Caco-2 (cell line): ENCODE measurements around the gene ZNF785. TPM values are rescaled to one million over a fixed set of nuclear protein-coding genes. Genes with fewer than 3 reads are reported as not detected.
A peak's percentile ranks its signal among the peaks of the same experiment; 100 is the strongest.

ENCODE experiments used
- BruUV-seq: library from RNA; stranded (reverse); fragments of 400-500 nt; replicated peaks from 2 replicates; lab custom pipeline; 2021; lab: Mats Ljungman, UMichigan
- CTCF ChIA-PET: fragments of 300-600 bp; sonication (Branson Sonifier 250); formaldehyde crosslinking; loops from one replicate; lab custom pipeline; 2022; ENCODE audit warnings: antibody characterized with exemption; lab: Charles Lee
- POLR2A ChIA-PET: fragments of 300-600 bp; sonication (Branson Sonifier 250); formaldehyde crosslinking; loops from one replicate; lab custom pipeline; 2022; ENCODE audit warnings: antibody characterized with exemption; lab: Charles Lee
- DNase-seq, 2 experiments: peaks; one replicate each; pipeline versions ENCODE4 v3.0.0 to v3.0.0-alpha.2; 2020 to 2022
- H3K27me3 ChIP-seq: replicated peaks from 2 replicates; pipeline ENCODE4 v1.6.0; 2011; ENCODE audit warnings: low read length; ENCODE audit not compliant: control insufficient read depth, insufficient read depth
- H3K36me3 ChIP-seq: 2 replicates; pipeline ENCODE4 v1.5.1; 2011; ENCODE audit warnings: low read length; ENCODE audit not compliant: control insufficient read depth, insufficient read depth
- H3K4me1 ChIP-seq: fragments of 250-450 bp; sonication (Bioruptor Pico); 2 replicates; pipeline ENCODE4 v1.5.1; 2020; ENCODE audit warnings: mild to moderate bottlenecking
- H3K4me3 ChIP-seq: 2 replicates; pipeline ENCODE4 v1.5.1; 2011; ENCODE audit warnings: low read depth, mild to moderate bottlenecking, control low read depth, low read length
- H3K9me3 ChIP-seq: fragments of 250-450 bp; sonication (Bioruptor Pico); 2 replicates; pipeline ENCODE4 v1.5.1; 2020; ENCODE audit warnings: mild to moderate bottlenecking, moderate library complexity
- H3K27ac Mint-ChIP-seq: one replicate; pipeline ENCODE4 v1.8.0; 2022; ENCODE audit warnings: mixed read lengths; ENCODE audit not compliant: unreplicated experiment
- H3K27me3 Mint-ChIP-seq: one replicate; pipeline ENCODE4 v1.8.0; 2022; ENCODE audit warnings: mixed read lengths; ENCODE audit not compliant: insufficient read depth, unreplicated experiment
- H3K36me3 Mint-ChIP-seq: one replicate; pipeline ENCODE4 v1.8.0; 2022; ENCODE audit warnings: mild to moderate bottlenecking, mixed read lengths; ENCODE audit not compliant: insufficient read depth, unreplicated experiment
- H3K4me1 Mint-ChIP-seq: one replicate; pipeline ENCODE4 v1.8.0; 2022; ENCODE audit warnings: low read depth, mixed read lengths; ENCODE audit not compliant: unreplicated experiment
- H3K4me3 Mint-ChIP-seq: one replicate; pipeline ENCODE4 v1.8.0; 2022; ENCODE audit warnings: mild to moderate bottlenecking, moderate library complexity, mixed read lengths; ENCODE audit not compliant: unreplicated experiment
- H3K9me3 Mint-ChIP-seq: one replicate; pipeline ENCODE4 v1.8.0; 2022; ENCODE audit warnings: mixed read lengths; ENCODE audit not compliant: unreplicated experiment
- intact Hi-C: fragments of 100-400 bp; cut with micrococcal nuclease; formaldehyde crosslinking; loops from one replicate; pipeline ENCODE4 v1.10.0; 2022; ENCODE audit not compliant: unreplicated experiment
- total RNA-seq: library from RNA; stranded (reverse); gene quantifications from 2 replicates; pipeline ENCODE4 v1.2.3, GENCODE V29; 2022
- TF ChIP-seq, protein P1 (sequence below), 2 experiments: fragments of 200-600 bp in 1 of 2; IDR thresholded peaks; 1 replicate in 1 of 2; 2 replicates in 1 of 2; pipeline versions ENCODE4 v1.5.1 to v1.8.0; 2011 to 2022; ENCODE audit warnings: antibody characterized with exemption in 1 of 2, control low read depth in 1 of 2, inconsistent platforms in 1 of 2, low read depth in 1 of 2, low read length in 1 of 2, mild to moderate bottlenecking in 1 of 2, moderate library complexity in 1 of 2; ENCODE audit not compliant: insufficient read depth in 1 of 2, severe bottlenecking in 1 of 2, unreplicated experiment in 1 of 2

ZNF785 gene
- total RNA-seq, 1 experiment from 2014 or later, result 13.5 TPM

DNA sequence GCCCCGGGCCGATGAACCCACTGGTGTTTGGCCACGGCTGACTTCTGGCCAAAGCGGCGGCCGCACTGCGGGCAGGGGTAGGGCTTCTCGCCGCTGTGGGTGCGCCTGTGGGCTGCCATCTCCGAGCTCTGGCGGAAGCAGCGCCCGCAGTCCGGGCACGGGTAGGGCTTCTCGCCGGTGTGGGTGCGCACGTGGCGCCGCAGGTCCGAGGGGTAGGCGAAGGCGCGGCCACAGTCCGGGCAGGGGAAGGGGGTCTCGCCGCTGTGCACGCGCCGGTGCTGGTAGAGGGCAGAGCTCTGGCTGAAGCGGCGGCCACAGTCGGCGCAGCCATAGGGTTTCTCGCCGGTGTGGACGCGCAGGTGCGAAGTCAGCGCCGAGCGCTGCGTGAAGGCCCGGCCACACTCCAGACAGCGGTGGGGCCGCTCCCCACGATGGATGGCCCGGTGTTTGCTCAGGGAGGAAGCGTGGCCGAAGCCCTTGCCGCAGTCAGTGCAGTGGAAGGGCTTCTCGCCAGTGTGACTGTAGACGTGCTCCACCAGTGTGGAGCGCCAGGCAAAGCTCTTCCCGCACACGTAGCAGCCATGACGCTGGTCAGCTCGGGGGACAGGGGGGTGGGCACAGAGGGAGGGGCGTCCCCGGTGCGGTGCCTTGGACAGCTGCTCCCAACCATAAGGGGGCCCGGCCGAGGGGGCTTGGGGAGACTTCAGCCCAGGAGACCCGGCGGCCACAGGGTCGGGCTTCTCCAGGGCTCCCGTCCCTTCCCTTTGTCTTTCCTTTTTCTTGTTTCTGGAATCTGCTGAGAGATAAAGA, 30.0 kb downstream of the ZNF785 start:
- Histone ChIP-seq H3K9me3 (no peaks in the 10 kb centered on the region), H3K4me1 (peaks cover 9% of the 10 kb centered on the region), H3K27me3 (no peaks in the 10 kb centered on the region), H3K36me3 (peaks cover 2% of the 10 kb centered on the region), H3K4me3 (no peak overlapping the region)
- POLR2A ChIA-PET, result no interaction called here
- Mint-ChIP-seq H3K27ac (no peak overlapping the region), H3K9me3 (no peaks in the 10 kb centered on the region), H3K4me3 (no peak overlapping the region), H3K27me3 (no peaks in the 10 kb centered on the region), H3K36me3 (peaks cover 18% of the 10 kb centered on the region), H3K4me1 (peaks cover 6% of the 10 kb centered on the region)
- TF ChIP-seq, protein P1, sequence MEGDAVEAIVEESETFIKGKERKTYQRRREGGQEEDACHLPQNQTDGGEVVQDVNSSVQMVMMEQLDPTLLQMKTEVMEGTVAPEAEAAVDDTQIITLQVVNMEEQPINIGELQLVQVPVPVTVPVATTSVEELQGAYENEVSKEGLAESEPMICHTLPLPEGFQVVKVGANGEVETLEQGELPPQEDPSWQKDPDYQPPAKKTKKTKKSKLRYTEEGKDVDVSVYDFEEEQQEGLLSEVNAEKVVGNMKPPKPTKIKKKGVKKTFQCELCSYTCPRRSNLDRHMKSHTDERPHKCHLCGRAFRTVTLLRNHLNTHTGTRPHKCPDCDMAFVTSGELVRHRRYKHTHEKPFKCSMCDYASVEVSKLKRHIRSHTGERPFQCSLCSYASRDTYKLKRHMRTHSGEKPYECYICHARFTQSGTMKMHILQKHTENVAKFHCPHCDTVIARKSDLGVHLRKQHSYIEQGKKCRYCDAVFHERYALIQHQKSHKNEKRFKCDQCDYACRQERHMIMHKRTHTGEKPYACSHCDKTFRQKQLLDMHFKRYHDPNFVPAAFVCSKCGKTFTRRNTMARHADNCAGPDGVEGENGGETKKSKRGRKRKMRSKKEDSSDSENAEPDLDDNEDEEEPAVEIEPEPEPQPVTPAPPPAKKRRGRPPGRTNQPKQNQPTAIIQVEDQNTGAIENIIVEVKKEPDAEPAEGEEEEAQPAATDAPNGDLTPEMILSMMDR (IDR thresholded peaks at IDR 0.05; ENCODE audit: insufficient read depth in 1 of 2, low read depth in 1 of 2, low read length in 1 of 2, severe bottlenecking in 1 of 2, unreplicated experiment in 1 of 2), result no peak
- CTCF ChIA-PET, result no interaction called here
- BruUV-seq, result no TSS peak
- intact Hi-C loops, result no loop called here
- no peak for DNase-seq

DNA sequence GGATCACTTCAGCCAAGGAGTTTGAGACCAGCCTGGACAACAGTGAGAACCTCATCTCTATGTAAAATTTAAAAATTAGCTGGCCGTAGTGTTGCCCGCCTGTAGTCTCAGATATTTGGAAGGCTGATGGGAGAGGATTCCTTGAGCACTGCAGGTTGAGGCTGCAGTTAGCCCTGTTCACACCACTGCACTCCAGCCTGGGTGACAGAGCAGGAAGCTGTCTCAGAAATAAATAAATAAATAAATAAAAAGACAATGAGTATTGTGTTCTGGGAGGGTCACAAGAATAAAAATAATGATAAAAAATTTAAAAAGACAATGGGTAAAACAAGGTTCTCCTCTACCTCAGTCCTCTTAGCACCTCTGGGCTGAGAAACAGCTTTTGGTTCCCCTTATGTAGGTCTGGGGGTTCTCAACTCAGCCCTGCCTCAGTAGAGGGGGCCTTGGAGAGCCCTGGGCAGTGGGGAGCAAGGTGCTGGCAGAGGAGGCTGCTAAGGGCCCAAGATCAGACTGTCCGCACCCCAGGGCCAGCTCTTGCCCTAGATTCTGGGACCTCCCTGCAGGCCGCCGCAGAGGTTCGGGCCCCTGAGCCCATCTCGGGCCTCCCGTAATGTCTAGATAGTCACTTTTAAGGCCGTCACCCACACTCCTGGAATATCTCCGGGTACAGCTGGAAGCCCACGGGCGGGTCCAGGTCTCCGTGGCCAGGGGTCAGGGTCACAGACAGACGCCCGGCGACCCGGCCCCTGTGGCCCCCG, 30.8 kb downstream of the ZNF785 start:
- TF ChIP-seq, protein P1 (IDR thresholded peaks at IDR 0.05; ENCODE audit: insufficient read depth in 1 of 2, low read depth in 1 of 2, low read length in 1 of 2, severe bottlenecking in 1 of 2, unreplicated experiment in 1 of 2), result no peak
- ChIA-PET POLR2A (no interaction called here), CTCF (no interaction called here)
- Histone ChIP-seq H3K9me3 (no peaks in the 10 kb centered on the region), H3K4me1 (peaks cover 12% of the 10 kb centered on the region), H3K27me3 (no peaks in the 10 kb centered on the region), H3K36me3 (peaks cover 2% of the 10 kb centered on the region), H3K4me3 (no peak overlapping the region)
- Mint-ChIP-seq H3K4me3 (no peak overlapping the region), H3K27ac (no peak overlapping the region), H3K9me3 (no peaks in the 10 kb centered on the region), H3K4me1 (peaks cover 6% of the 10 kb centered on the region), H3K27me3 (no peaks in the 10 kb centered on the region), H3K36me3 (peaks cover 18% of the 10 kb centered on the region)
- no peak for DNase-seq
- intact Hi-C loops, result no loop called here
- no TSS peak for BruUV-seq

DNA sequence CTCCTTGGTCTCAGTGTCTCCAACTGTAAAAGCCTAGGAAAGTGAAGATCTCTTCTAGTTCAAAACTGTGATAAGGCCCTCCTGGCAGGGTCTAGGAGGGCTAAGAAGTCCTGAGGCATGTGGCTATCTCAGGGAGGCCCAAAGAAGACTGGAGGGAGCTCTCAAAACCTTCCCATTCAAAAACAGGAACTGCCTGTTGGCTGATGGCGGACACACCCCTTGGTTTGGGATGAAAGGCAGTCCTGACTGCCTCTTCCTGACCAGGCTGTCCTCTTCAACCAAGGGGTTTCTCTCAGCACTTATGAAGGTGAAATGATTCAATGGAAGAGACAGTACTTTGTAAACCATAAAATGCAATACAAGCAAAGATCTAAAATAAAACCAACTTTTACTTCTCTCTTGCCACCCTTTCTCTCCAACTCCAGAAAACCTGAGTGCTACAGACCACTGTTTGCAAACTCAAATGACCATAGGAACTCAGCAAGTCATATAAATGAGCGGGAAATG, 32.1 kb downstream of the ZNF785 start:
- intact Hi-C loops, result no loop called here
- DNase-seq, result no peak
- peak overlapping the region; percentile 45 for H3K27ac Mint-ChIP-seq
- no peak overlapping the region for H3K4me3 Mint-ChIP-seq
- H3K9me3 Mint-ChIP-seq, result no peaks in the 10 kb centered on the region
- ChIA-PET CTCF (no interaction called here), POLR2A (interaction anchor here (0.6 to 1.0 kb wide), 3 partner anchors 13 to 124 kb away, joined by 3 to 5 read pairs (median 3); partner anchors contain the start of gene DCTPP1)
- H3K4me3 ChIP-seq, result no peak overlapping the region
- H3K27me3 ChIP-seq, result no peaks in the 10 kb centered on the region
- H3K27me3 Mint-ChIP-seq, result no peaks in the 10 kb centered on the region
- peaks cover 18% of the 10 kb centered on the region for H3K4me1 Mint-ChIP-seq
- peaks cover 20% of the 10 kb centered on the region for H3K4me1 ChIP-seq
- H3K36me3 Mint-ChIP-seq, result peaks cover 18% of the 10 kb centered on the region
- BruUV-seq, result no TSS peak
- peaks cover 2% of the 10 kb centered on the region for H3K36me3 ChIP-seq
- TF ChIP-seq, protein P1 (IDR thresholded peaks at IDR 0.05; ENCODE audit: insufficient read depth in 1 of 2, low read depth in 1 of 2, low read length in 1 of 2, severe bottlenecking in 1 of 2, unreplicated experiment in 1 of 2), result no peak
- no peaks in the 10 kb centered on the region for H3K9me3 ChIP-seq
